ENCODE data around the gene MAU2. TPM values are rescaled to one million over a fixed set of nuclear protein-coding genes. Genes with fewer than 3 reads are reported as not detected.
"Not testable (repeated sequence)": the region's sequence is repeated elsewhere in the genome, so short reads cannot be mapped to it uniquely, and the experiment has no call there.

Gene MAU2
- total RNA-seq, 1 experiment from 2014 or later = 38.0 TPM

- no peaks in the 10 kb centered on the region for H3K27me3 ChIP-seq (ENCODE audit: control insufficient read depth, insufficient read depth, low read length)
- no peaks in the 10 kb centered on the region for H3K36me3 ChIP-seq (ENCODE audit: control insufficient read depth, insufficient read depth, low read length)
- POLR2A ChIA-PET = no interaction called here
- H3K4me1 ChIP-seq (ENCODE audit: control insufficient read depth, insufficient read depth, low read length) = no peaks in the 10 kb centered on the region
- CTCF ChIA-PET = interaction anchor here (0.6 kb wide), 1 partner anchor 12 kb away, joined by 3 read pairs; no protein-coding TSS in a partner anchor
- TF ChIP-seq POLR2AphosphoS5 (IDR thresholded peaks at IDR 0.05; ENCODE audit: low read depth, low read length) = no peak
- no peak for TF ChIP-seq REST (IDR thresholded peaks at IDR 0.05; ENCODE audit: insufficient read depth in 1 of 2, low read depth in 2 of 2, low read length in 1 of 2)
- no peak for TF ChIP-seq TCF7L2 (IDR thresholded peaks at IDR 0.05; ENCODE audit: low read depth, low read length)
- TF ChIP-seq CTCF (IDR thresholded peaks at IDR 0.05) = no peak
- TF ChIP-seq SIN3A (IDR thresholded peaks at IDR 0.05; ENCODE audit: borderline replicate concordance, insufficient read depth, low read depth, low read length) = no peak
- no peaks in the 10 kb centered on the region for H3K9me3 ChIP-seq (ENCODE audit: control insufficient read depth, insufficient read depth, low read depth, low read length)
- in situ Hi-C loops (cut with HindIII; ENCODE audit: low pct_unique_long_range_greater_than_20kb, low sequenced_read_pairs) = no loop called here
- no peak overlapping the region for H3K27ac ChIP-seq (ENCODE audit: low read length)
- BruUV-seq (replicated peaks) = no TSS peak
- H3K4me3 ChIP-seq (ENCODE audit: low read depth in 2 of 2, low read length in 2 of 2) = no peak overlapping the region
- ATAC-seq (no peak), DNase-seq (ENCODE audit: low read depth, low spot score) (no peak)
- intact Hi-C loops (cut with micrococcal nuclease; ENCODE audit: unreplicated experiment) = no loop called here
Measured at GRCh38 chr19:19379527-19379926, 58.9 kb downstream of the MAU2 start.

- H3K27me3 ChIP-seq (ENCODE audit: control insufficient read depth, insufficient read depth, low read length); BruUV-seq (replicated peaks); H3K4me3 ChIP-seq (ENCODE audit: low read depth in 2 of 2, low read length in 2 of 2); H3K4me1 ChIP-seq (ENCODE audit: control insufficient read depth, insufficient read depth, low read length); H3K27ac ChIP-seq (ENCODE audit: low read length); H3K9me3 ChIP-seq (ENCODE audit: control insufficient read depth, insufficient read depth, low read depth, low read length); CTCF ChIA-PET; POLR2A ChIA-PET; intact Hi-C loops (cut with micrococcal nuclease; ENCODE audit: unreplicated experiment); H3K36me3 ChIP-seq (ENCODE audit: control insufficient read depth, insufficient read depth, low read length); ATAC-seq; DNase-seq (ENCODE audit: low read depth, low spot score); in situ Hi-C loops (cut with HindIII; ENCODE audit: low pct_unique_long_range_greater_than_20kb, low sequenced_read_pairs): not testable (repeated sequence)
Measured at GRCh38 chr19:19380316-19380715, 59.7 kb downstream of the MAU2 start.

DNA sequence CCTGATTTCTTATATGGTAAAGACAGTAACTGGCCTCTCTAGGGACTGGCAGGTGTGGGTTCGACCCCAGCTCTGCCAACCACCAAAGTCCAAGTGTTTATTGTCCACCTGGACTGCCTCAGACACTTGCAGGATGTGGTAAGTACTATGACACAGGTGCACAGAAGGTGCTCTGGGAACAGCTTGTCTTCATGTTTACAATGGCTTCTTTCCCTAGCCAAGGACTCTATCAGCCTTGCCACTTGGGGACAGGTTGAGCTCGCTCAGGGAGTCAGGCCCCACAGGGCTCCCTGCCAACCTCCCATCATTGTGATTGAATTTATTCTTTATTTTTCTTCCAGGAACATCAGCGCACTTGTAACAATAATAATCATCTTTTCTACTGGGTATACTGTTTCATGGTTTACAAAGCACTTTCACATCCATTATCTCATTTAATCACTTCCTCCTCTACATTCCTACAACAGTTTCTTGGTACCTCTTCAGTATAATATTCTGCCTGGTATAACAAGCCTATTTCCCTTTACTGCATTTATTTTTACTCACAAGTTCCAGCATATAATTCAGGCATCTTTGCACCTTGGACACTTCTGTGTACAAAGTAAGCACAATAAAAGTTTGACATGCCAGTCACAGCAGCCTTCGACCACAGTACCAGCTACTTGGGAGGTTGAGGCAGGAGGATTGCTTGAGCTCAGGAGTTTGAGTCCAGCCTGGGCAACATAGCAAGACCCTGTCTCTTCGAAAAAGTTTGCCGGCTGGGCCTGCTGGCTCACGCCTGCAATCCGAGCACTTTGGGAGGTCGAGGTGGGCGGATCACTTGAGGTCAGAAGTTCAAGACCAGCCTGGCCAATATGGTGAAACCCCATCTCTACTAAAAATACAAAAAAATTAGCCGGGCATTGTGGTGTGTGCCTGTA, 60.6 kb downstream of the MAU2 start:
- no peak overlapping the region for H3K4me3 ChIP-seq (ENCODE audit: low read depth in 2 of 2, low read length in 2 of 2)
- ChIA-PET POLR2A (no interaction called here), CTCF (no interaction called here)
- DNase-seq (ENCODE audit: low read depth, low spot score) = no peak
- intact Hi-C loops (cut with micrococcal nuclease; ENCODE audit: unreplicated experiment) (no loop called here), in situ Hi-C loops (cut with HindIII; ENCODE audit: low pct_unique_long_range_greater_than_20kb, low sequenced_read_pairs) (no loop called here)
- TF ChIP-seq REST (IDR thresholded peaks at IDR 0.05; ENCODE audit: insufficient read depth in 1 of 2, low read depth in 2 of 2, low read length in 1 of 2) (no peak), POLR2AphosphoS5 (IDR thresholded peaks at IDR 0.05; ENCODE audit: low read depth, low read length) (no peak), SIN3A (IDR thresholded peaks at IDR 0.05; ENCODE audit: borderline replicate concordance, insufficient read depth, low read depth, low read length) (no peak), TCF7L2 (IDR thresholded peaks at IDR 0.05; ENCODE audit: low read depth, low read length) (no peak), CTCF (IDR thresholded peaks at IDR 0.05) (no peak)
- no peak overlapping the region for H3K27ac ChIP-seq (ENCODE audit: low read length)
- no peak for ATAC-seq
- H3K36me3 ChIP-seq (ENCODE audit: control insufficient read depth, insufficient read depth, low read length) = peaks cover 3% of the 10 kb centered on the region; the same call in 1 of the 2 replicates
- no TSS peak for BruUV-seq (replicated peaks)
- H3K27me3 ChIP-seq (ENCODE audit: control insufficient read depth, insufficient read depth, low read length) = no peaks in the 10 kb centered on the region
- H3K9me3 ChIP-seq (ENCODE audit: control insufficient read depth, insufficient read depth, low read depth, low read length) = no peaks in the 10 kb centered on the region
- no peaks in the 10 kb centered on the region for H3K4me1 ChIP-seq (ENCODE audit: control insufficient read depth, insufficient read depth, low read length)
